ENCODE results near the gene RYR2.

DNA sequence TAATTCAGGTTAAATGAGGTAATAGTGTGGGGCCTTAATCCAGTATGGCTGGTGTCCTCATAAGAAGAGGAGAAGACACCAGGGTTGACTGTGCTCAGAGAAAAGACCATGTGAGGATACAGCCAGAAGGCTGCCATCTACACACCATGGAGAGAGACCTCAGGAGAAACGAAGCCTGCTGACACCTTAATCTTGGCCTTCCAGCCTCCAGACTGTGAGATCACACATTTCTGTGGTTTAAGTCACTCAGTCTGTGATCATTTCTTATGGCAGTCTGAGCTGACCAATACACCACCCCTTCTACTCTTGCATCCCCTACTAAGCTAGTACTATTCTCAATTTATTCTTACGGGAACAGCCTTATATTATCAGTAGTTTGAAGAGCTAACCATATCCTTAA is 538.7 kb downstream of the RYR2 start:
- no peak for TF ChIP-seq POLR2A (IDR thresholded peaks at IDR 0.05)
- TF ChIP-seq, protein P1, sequence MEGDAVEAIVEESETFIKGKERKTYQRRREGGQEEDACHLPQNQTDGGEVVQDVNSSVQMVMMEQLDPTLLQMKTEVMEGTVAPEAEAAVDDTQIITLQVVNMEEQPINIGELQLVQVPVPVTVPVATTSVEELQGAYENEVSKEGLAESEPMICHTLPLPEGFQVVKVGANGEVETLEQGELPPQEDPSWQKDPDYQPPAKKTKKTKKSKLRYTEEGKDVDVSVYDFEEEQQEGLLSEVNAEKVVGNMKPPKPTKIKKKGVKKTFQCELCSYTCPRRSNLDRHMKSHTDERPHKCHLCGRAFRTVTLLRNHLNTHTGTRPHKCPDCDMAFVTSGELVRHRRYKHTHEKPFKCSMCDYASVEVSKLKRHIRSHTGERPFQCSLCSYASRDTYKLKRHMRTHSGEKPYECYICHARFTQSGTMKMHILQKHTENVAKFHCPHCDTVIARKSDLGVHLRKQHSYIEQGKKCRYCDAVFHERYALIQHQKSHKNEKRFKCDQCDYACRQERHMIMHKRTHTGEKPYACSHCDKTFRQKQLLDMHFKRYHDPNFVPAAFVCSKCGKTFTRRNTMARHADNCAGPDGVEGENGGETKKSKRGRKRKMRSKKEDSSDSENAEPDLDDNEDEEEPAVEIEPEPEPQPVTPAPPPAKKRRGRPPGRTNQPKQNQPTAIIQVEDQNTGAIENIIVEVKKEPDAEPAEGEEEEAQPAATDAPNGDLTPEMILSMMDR (IDR thresholded peaks at IDR 0.05): no peak

All from tibial nerve (tissue), 3 donors.